IMR-90 (cell line): ENCODE measurements around the gene CROCC2. TPM values are rescaled to one million over a fixed set of nuclear protein-coding genes. Genes with fewer than 3 reads are reported as not detected.

Experiments used
- ATAC-seq: fragments of 200-7000 bp; cut with Tn5 transposase; 2 replicates; pipeline ENCODE4 v1.9.1; 2020; ENCODE audit warnings: low read depth, mild to moderate bottlenecking, moderate library complexity
- BruUV-seq: library from RNA; stranded (reverse); fragments of 400-500 nt; replicated peaks from 2 replicates; lab custom pipeline; 2021; lab: Mats Ljungman, UMichigan
- CTCF ChIA-PET: fragments of 300-600 bp; formaldehyde crosslinking; extraction: SDS; loops from one replicate; lab custom pipeline; 2021; ENCODE audit warnings: antibody characterized with exemption; lab: Yijun Ruan, JAX
- POLR2A ChIA-PET: fragments of 300-600 bp; sonication (Branson Sonifier 250); formaldehyde crosslinking; loops from one replicate; lab custom pipeline; 2022; ENCODE audit warnings: antibody characterized with exemption; ENCODE audit not compliant: unreplicated experiment; lab: Charles Lee
- DNase-seq: peaks from one replicate; pipeline ENCODE4 v3.0.0; 2013
- H2AFZ ChIP-seq: replicated peaks from 2 replicates; pipeline ENCODE3; 2013; ENCODE audit warnings: low read length, mild to moderate bottlenecking; ENCODE audit not compliant: poor library complexity
- H2AK5ac ChIP-seq: 2 replicates; pipeline ENCODE4 v1.6.1; 2013; ENCODE audit warnings: low read depth, low read length, inconsistent platforms
- H2AK9ac ChIP-seq: replicated peaks from 2 replicates; pipeline ENCODE3; 2013; ENCODE audit warnings: mild to moderate bottlenecking, low read depth, low read length, moderate library complexity; ENCODE audit not compliant: poor library complexity
- H2BK120ac ChIP-seq: 2 replicates; pipeline ENCODE4 v1.6.1; 2013; ENCODE audit warnings: low read depth, low read length, inconsistent platforms
- H2BK15ac ChIP-seq: 3 replicates; pipeline ENCODE4 v1.6.1; 2013; ENCODE audit warnings: low read depth, low read length, inconsistent platforms
- H2BK20ac ChIP-seq: 2 replicates; pipeline ENCODE4 v1.6.1; 2013; ENCODE audit warnings: low read depth, mild to moderate bottlenecking, inconsistent platforms, low read length, moderate library complexity
- H2BK5ac ChIP-seq: 2 replicates; pipeline ENCODE4 v1.6.1; 2013; ENCODE audit warnings: mild to moderate bottlenecking, low read depth, low read length, inconsistent platforms; ENCODE audit not compliant: poor library complexity, severe bottlenecking
- H3K14ac ChIP-seq: replicated peaks from 2 replicates; pipeline ENCODE4 v1.6.1; 2013; ENCODE audit warnings: low read depth, low read length, inconsistent platforms
- H3K18ac ChIP-seq: 2 replicates; pipeline ENCODE4 v1.6.1; 2013; ENCODE audit warnings: low read depth, low read length, control low read depth
- H3K23ac ChIP-seq: 2 replicates; pipeline ENCODE4 v1.6.1; 2013; ENCODE audit warnings: low read depth, low read length, inconsistent platforms
- H3K27ac ChIP-seq: 2 replicates; pipeline ENCODE4 v1.5.1; 2013; ENCODE audit warnings: mild to moderate bottlenecking, control low read depth, low read length; ENCODE audit not compliant: insufficient read depth
- H3K27me3 ChIP-seq: 2 replicates; pipeline ENCODE4 v1.6.1; 2013; ENCODE audit warnings: low read length; ENCODE audit not compliant: control insufficient read depth, insufficient read depth
- H3K36me3 ChIP-seq: 2 replicates; pipeline ENCODE4 v1.6.1; 2013; ENCODE audit warnings: low read length, mixed read lengths; ENCODE audit not compliant: control insufficient read depth, insufficient read depth
- H3K4ac ChIP-seq: 2 replicates; pipeline ENCODE4 v1.6.1; 2013; ENCODE audit warnings: low read depth, low read length, inconsistent platforms
- H3K4me1 ChIP-seq: 2 replicates; pipeline ENCODE4 v1.6.1; 2013; ENCODE audit warnings: low read length, mixed read lengths; ENCODE audit not compliant: control insufficient read depth, insufficient read depth
- H3K4me2 ChIP-seq: 2 replicates; pipeline ENCODE4 v1.6.1; 2013; ENCODE audit warnings: low read depth, mild to moderate bottlenecking, control low read depth, low read length, moderate library complexity
- H3K4me3 ChIP-seq: 2 replicates; pipeline ENCODE4 v1.5.1; 2013; ENCODE audit warnings: low read depth, mild to moderate bottlenecking, control low read depth, low read length, moderate library complexity; ENCODE audit not compliant: insufficient read depth
- H3K56ac ChIP-seq: 2 replicates; pipeline ENCODE4 v1.6.1; 2013; ENCODE audit warnings: low read length, inconsistent platforms; ENCODE audit not compliant: insufficient read depth; ENCODE audit errors: extremely low read depth
- H3K79me1 ChIP-seq, 2 experiments: 2 replicates each; pipeline ENCODE4 v1.6.1; 2013; ENCODE audit warnings: low read length in 2 of 2, inconsistent platforms in 1 of 2, low read depth in 1 of 2
- H3K9ac ChIP-seq: 2 replicates; pipeline ENCODE4 v1.6.1; 2013; ENCODE audit warnings: low read depth, low read length, control low read depth
- H3K9me1 ChIP-seq: 2 replicates; pipeline ENCODE4 v1.6.1; 2013; ENCODE audit warnings: low read length, inconsistent platforms; ENCODE audit not compliant: insufficient read depth
- H3K9me3 ChIP-seq: 2 replicates; pipeline ENCODE4 v1.6.1; 2013; ENCODE audit warnings: low read length; ENCODE audit not compliant: control insufficient read depth, insufficient read depth
- H4K20me1 ChIP-seq: 2 replicates; pipeline ENCODE4 v1.6.1; 2013; ENCODE audit warnings: low read length, inconsistent platforms; ENCODE audit not compliant: insufficient read depth
- H4K5ac ChIP-seq: 2 replicates; pipeline ENCODE4 v1.6.1; 2013; ENCODE audit warnings: mild to moderate bottlenecking, low read depth, low read length, control low read depth
- H4K8ac ChIP-seq, 2 experiments: 2 replicates each; pipeline ENCODE4 v1.6.1; 2013; ENCODE audit warnings: low read depth in 2 of 2, low read length in 2 of 2, control low read depth in 1 of 2, inconsistent platforms in 1 of 2
- H4K91ac ChIP-seq: 2 replicates; pipeline ENCODE4 v1.6.1; 2013; ENCODE audit warnings: low read depth, low read length, inconsistent platforms; ENCODE audit not compliant: insufficient read depth
- CEBPB ChIP-seq: IDR thresholded peaks from 2 replicates; pipeline ENCODE4 v1.6.1; 2012; ENCODE audit warnings: low read depth, low read length, improper control_type of control experiment
- MAFK ChIP-seq: IDR thresholded peaks from 2 replicates; pipeline ENCODE4 v1.6.1; 2012; ENCODE audit warnings: low read depth, low read length, improper control_type of control experiment
- WGBS, 2 experiments: methylation state at CpG; one replicate each; pipeline versions ENCODE4 v1.1.5 to v1.1.7; 2013; ENCODE audit warnings: missing lambda C conversion rate in 2 of 2; ENCODE audit not compliant: insufficient read length in 1 of 2; ENCODE audit errors: extremely low coverage in 2 of 2; 5-methylcytosine and 5-hydroxymethylcytosine counted together
- dilution Hi-C: fragments of 300-500 bp; cut with HindIII; formaldehyde crosslinking; loops from one replicate; pipeline ENCODE4 v1.14.3; 2018; ENCODE audit warnings: low sequenced_read_pairs; ENCODE audit not compliant: unreplicated experiment
- in situ Hi-C: fragments of 300-500 bp; cut with MboI; formaldehyde crosslinking; loops from 3 replicates; pipeline ENCODE4 v1.14.3; 2019; ENCODE audit warnings: low sequenced_read_pairs, inconsistent platforms, mixed read lengths
- intact Hi-C: fragments of 100-400 bp; cut with micrococcal nuclease; formaldehyde crosslinking; loops from 2 replicates; pipeline ENCODE4 v1.10.0; 2022
- polyA plus RNA-seq, 3 experiments: library from polyadenylated mRNA; depleted of rRNA; stranded (reverse); fragments of >200 nt; gene quantifications; 2 replicates each; pipeline ENCODE4 v1.2.3, GENCODE V29; 2012; ENCODE audit warnings: low replicate concordance in 1 of 3
- total RNA-seq: library from RNA; depleted of rRNA; stranded (reverse); fragments of >200 nt; gene quantifications from 2 replicates; pipeline ENCODE4 v1.2.3, GENCODE V29; 2012

CROCC2 gene
- total and polyA plus RNA-seq, 2 of the 4 experiments (the other 2 are of a cell fraction) = not detected

DNA sequence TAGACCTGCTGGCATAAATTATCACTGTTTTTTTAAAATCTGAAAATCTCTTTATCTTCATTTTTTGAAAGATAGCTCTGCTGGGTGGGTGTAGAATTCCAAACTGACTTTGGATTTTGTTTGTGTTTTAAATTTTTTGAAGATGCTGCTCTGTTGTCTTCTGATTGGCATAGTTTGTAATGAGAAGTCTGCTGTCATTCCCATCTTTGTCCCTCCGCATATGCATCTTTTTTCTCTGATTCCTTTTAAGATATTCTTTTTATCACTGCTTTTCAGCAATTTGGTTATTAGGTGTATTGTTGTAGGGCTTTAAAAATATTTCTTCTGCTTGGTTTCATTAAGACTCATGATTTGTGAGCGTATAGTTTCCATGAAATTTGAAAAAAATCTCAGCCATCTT is 99.4 kb downstream of the CROCC2 start:
- dilution Hi-C loops = no loop called here
- no peak for DNase-seq

More for the DNA sequence above, 99.4 kb downstream of the CROCC2 start:
- ChIA-PET CTCF (no interaction called here), POLR2A (no interaction called here)
- intact Hi-C loops (no loop called here), in situ Hi-C loops (no loop called here)
- H4K5ac ChIP-seq = no peak overlapping the region
- no peak overlapping the region for H3K4ac ChIP-seq
- no CpG with 5 or more reads among the region's 2 CpGs for WGBS, 2 experiments
- H4K20me1 ChIP-seq = no peaks in the 10 kb centered on the region
- no peak overlapping the region for H3K23ac ChIP-seq
- no peak overlapping the region for H2BK15ac ChIP-seq
- BruUV-seq = no TSS peak
- no peak overlapping the region for H2AK5ac ChIP-seq
- H3K36me3 ChIP-seq = peaks cover 28% of the 10 kb centered on the region
- no peak overlapping the region for H4K8ac ChIP-seq
- H3K4me2 ChIP-seq = no peak overlapping the region
- H3K9me3 ChIP-seq = peaks cover 18% of the 10 kb centered on the region
- H3K9me1 ChIP-seq = peaks cover 8% of the 10 kb centered on the region; the same call in 1 of the 2 replicates
- no peak overlapping the region for H2BK120ac ChIP-seq
- no peak overlapping the region for H2AFZ ChIP-seq
- peaks cover 10% of the 10 kb centered on the region; the same call in 1 of the 2 replicates for H3K4me1 ChIP-seq
- no peak overlapping the region for H3K14ac ChIP-seq
- no peak overlapping the region for H3K27ac ChIP-seq
- no peak for TF ChIP-seq MAFK
- no peak for TF ChIP-seq CEBPB
- H2BK20ac ChIP-seq = no peak overlapping the region
- no peak overlapping the region for H4K91ac ChIP-seq
- H2BK5ac ChIP-seq = no peak overlapping the region
- H3K4me3 ChIP-seq = no peak overlapping the region
- no peak overlapping the region for H3K9ac ChIP-seq
- no peak for ATAC-seq
- no peak overlapping the region for H2AK9ac ChIP-seq
- H3K27me3 ChIP-seq = no peaks in the 10 kb centered on the region
- H3K56ac ChIP-seq = no peak overlapping the region
- H3K79me1 ChIP-seq = peaks cover 0 to 5% of the 10 kb centered on the region in 2 experiments; a peak in 1 of 4 replicates
- no peak overlapping the region for H3K18ac ChIP-seq
